ENCODE measurements around the gene SMAD6. TPM values are rescaled to one million over a fixed set of nuclear protein-coding genes. Genes with fewer than 3 reads are reported as not detected.

SMAD6 gene
- total and polyA plus RNA-seq, 12 donors, result 6.6 to 43.4 (median 19.7) TPM

- H3K9me3 ChIP-seq, result no peaks in the 10 kb centered on the region
- TF ChIP-seq CTCF (IDR thresholded peaks at IDR 0.05), result no peak
Measured at GRCh38 chr15:66801266-66801665, 99.2 kb downstream of the SMAD6 start.

GRCh38 chr15:66802025-66803001 lies 100.3 kb downstream of the SMAD6 start:
- WGBS, 2 donors, result 77 to 81% methylated on average over 13 of the region's 13 CpGs
- TF ChIP-seq CTCF (IDR thresholded peaks at IDR 0.05), result no peak
- Histone ChIP-seq H3K9me3 (no peaks in the 10 kb centered on the region), H3K4me3 (peak overlapping the region in 1 of 10 donors; percentile 9), H3K27me3 (no peaks in the 10 kb centered on the region), H3K36me3 (no peaks in the 10 kb centered on the region), H3K27ac (peak overlapping the region; percentile 62 to 86 (median 80)), H3K4me1 (peaks cover 13 to 38% (median 24%) of the 10 kb centered on the region in 9 donors)
- DNase-seq (no peak), ATAC-seq (peak in 6 of 8 donors; percentile 4 to 32 (median 23))
- intact Hi-C loops (cut with DNase I), result loop anchor here in 3 of 10 donors (1.0 to 5.0 kb wide), 3 partner anchors 35 to 41 kb away; no protein-coding TSS in a partner anchor

More at GRCh38 chr15:66801266-66801665, 99.2 kb downstream of the SMAD6 start:
- H3K27ac ChIP-seq, result peak overlapping the region in 1 of 10 donors; percentile 84
- no peak for ATAC-seq
- no peak overlapping the region for H3K4me3 ChIP-seq
- H3K36me3 ChIP-seq, result no peaks in the 10 kb centered on the region
- H3K27me3 ChIP-seq, result no peaks in the 10 kb centered on the region
- peaks cover 13 to 38% (median 24%) of the 10 kb centered on the region in 9 donors for H3K4me1 ChIP-seq
- intact Hi-C loops (cut with DNase I), result loop anchor here in 2 of 10 donors (5.0 kb wide), 2 partner anchors 36 to 41 kb away; no protein-coding TSS in a partner anchor
- 76 to 79% methylated on average over 3 of the region's 3 CpGs for WGBS, 2 donors
- no peak for DNase-seq

- H3K36me3 ChIP-seq, result no peaks in the 10 kb centered on the region
- TF ChIP-seq CTCF (IDR thresholded peaks at IDR 0.05), result no peak
- intact Hi-C loops (cut with DNase I), result loop anchor here in 3 of 10 donors (1.0 to 5.0 kb wide), 3 partner anchors 34 to 40 kb away; no protein-coding TSS in a partner anchor
- H3K27me3 ChIP-seq, result no peaks in the 10 kb centered on the region
- peak overlapping the region; percentile 62 to 86 (median 80) for H3K27ac ChIP-seq
- peak; percentile 96 to 99 (median 98) for ATAC-seq
- peaks cover 13 to 38% (median 24%) of the 10 kb centered on the region in 9 donors for H3K4me1 ChIP-seq
- no peaks in the 10 kb centered on the region for H3K9me3 ChIP-seq
- H3K4me3 ChIP-seq, result peak overlapping the region in 1 of 10 donors; percentile 9
- peak; percentile 84 to 85 for DNase-seq
- WGBS, 2 donors, result 9 to 12% methylated on average over 12 of the region's 12 CpGs
Measured at GRCh38 chr15:66803182-66803729, 101.2 kb downstream of the SMAD6 start.

GRCh38 chr15:66803749-66804148 lies 101.7 kb downstream of the SMAD6 start:
- Histone ChIP-seq H3K27ac (peak overlapping the region in 9 of 10 donors; percentile 64 to 85 (median 79)), H3K27me3 (no peaks in the 10 kb centered on the region), H3K9me3 (no peaks in the 10 kb centered on the region), H3K36me3 (no peaks in the 10 kb centered on the region), H3K4me1 (peaks cover 13 to 38% (median 24%) of the 10 kb centered on the region in 9 donors), H3K4me3 (no peak overlapping the region)
- ATAC-seq (no peak), DNase-seq (no peak)
- WGBS, 2 donors, result 85 to 89% methylated on average over 1 of the region's 1 CpG
- TF ChIP-seq CTCF (IDR thresholded peaks at IDR 0.05), result no peak
- intact Hi-C loops (cut with DNase I), result loop anchor here in 3 of 10 donors (1.0 to 5.0 kb wide), 3 partner anchors 34 to 40 kb away; no protein-coding TSS in a partner anchor

Measured in heart right ventricle (tissue), 16 donors.